AG04449 (cell line): ENCODE measurements around the gene CDC73.

ENCODE experiments used
- CTCF ChIA-PET: fragments of 350-600 bp; formaldehyde crosslinking; extraction: SDS; loops from one replicate; lab custom pipeline; 2021; ENCODE audit warnings: antibody characterized with exemption; lab: Yijun Ruan, JAX
- POLR2A ChIA-PET: fragments of 400-600, 350-600 bp; formaldehyde crosslinking; extraction: SDS; loops from one replicate; lab custom pipeline; 2020; ENCODE audit warnings: antibody characterized with exemption, inconsistent platforms; lab: Yijun Ruan, JAX
- DNase-seq: peaks from one replicate; pipeline ENCODE4 v3.0.0-alpha.2; 2010; ENCODE audit warnings: low read depth, low spot score
- H3K4me3 ChIP-seq: 2 replicates; pipeline ENCODE4 v1.5.1; 2011; ENCODE audit warnings: low read depth, mild to moderate bottlenecking, control low read depth, low read length
- CTCF ChIP-seq: IDR thresholded peaks from one replicate; pipeline ENCODE4 v1.5.1; 2011; ENCODE audit warnings: mild to moderate bottlenecking, moderate library complexity, low read length, control low read depth, inconsistent platforms; ENCODE audit not compliant: insufficient read depth; ENCODE audit errors: missing control alignments

Gene CDC73

GRCh38 chr1:193143285-193143684 lies 21.5 kb downstream of the CDC73 start:
- no peak overlapping the region for H3K4me3 ChIP-seq
- ChIA-PET CTCF (interaction anchor here (0.7 to 2.8 kb wide), 8 partner anchors 9 to 196 kb away, joined by 3 to 12 read pairs (median 6); partner anchors contain the start of gene CDC73), POLR2A (no interaction called here)
- TF ChIP-seq CTCF, result peak; percentile 9
- no peak for DNase-seq

GRCh38 chr1:193144361-193144938 lies 22.6 kb downstream of the CDC73 start:
- TF ChIP-seq CTCF, result no peak
- no peak for DNase-seq
- H3K4me3 ChIP-seq, result no peak overlapping the region
- ChIA-PET POLR2A (no interaction called here), CTCF (interaction anchor here (2.5 to 2.8 kb wide), 2 partner anchors 8 to 13 kb away, joined by 6 to 11 read pairs; no protein-coding TSS in a partner anchor)

GRCh38 chr1:193144999-193145398 lies 23.2 kb downstream of the CDC73 start:
- no peak overlapping the region for H3K4me3 ChIP-seq
- ChIA-PET CTCF (no interaction called here), POLR2A (no interaction called here)
- no peak for TF ChIP-seq CTCF
- no peak for DNase-seq

GRCh38 chr1:193156117-193156821 lies 34.4 kb downstream of the CDC73 start:
- no peak overlapping the region for H3K4me3 ChIP-seq
- ChIA-PET POLR2A (interaction anchor here (0.6 kb wide), 1 partner anchor 53 kb away, joined by 3 read pairs; no protein-coding TSS in a partner anchor), CTCF (interaction anchor here (3.0 kb wide), 1 partner anchor 13 kb away, joined by 12 read pairs; no protein-coding TSS in a partner anchor)
- no peak for TF ChIP-seq CTCF
- no peak for DNase-seq

GRCh38 chr1:193156822-193157142 lies 35.0 kb downstream of the CDC73 start:
- CTCF ChIA-PET, result interaction anchor here (1.6 to 3.0 kb wide), 2 partner anchors 14 kb away, joined by 6 to 12 read pairs; no protein-coding TSS in a partner anchor
- TF ChIP-seq CTCF, result no peak
- no peak for DNase-seq
- H3K4me3 ChIP-seq, result no peak overlapping the region
- POLR2A ChIA-PET, result no interaction called here

- CTCF ChIA-PET, result interaction anchor here (1.6 kb wide), 1 partner anchor 14 kb away, joined by 6 read pairs; no protein-coding TSS in a partner anchor
- H3K4me3 ChIP-seq, result no peak overlapping the region
- no peak for DNase-seq
- POLR2A ChIA-PET, result no interaction called here
- TF ChIP-seq CTCF, result no peak
Observed at GRCh38 chr1:193157360-193157759, 35.5 kb downstream of the CDC73 start.
